Adipose tissue (tissue), 3 donors: ENCODE measurements around the gene DAP. TPM values are rescaled to one million over a fixed set of nuclear protein-coding genes. Genes with fewer than 3 reads are reported as not detected.
"Not testable (repeated sequence)": the region's sequence is repeated elsewhere in the genome, so short reads cannot be mapped to it uniquely, and the experiment has no call there.

Experiments
- H3K27ac ChIP-seq: one replicate; pipeline ENCODE4 v1.5.1; 2013; ENCODE audit warnings: low read depth, low read length
- WGBS, 3 donors: extraction: QIAGEN DNeasy Blood & Tissue Kit; methylation state at CpG; one replicate each; pipeline ENCODE4 v1.1.7; 2013; 5-methylcytosine and 5-hydroxymethylcytosine counted together
- polyA plus RNA-seq, 3 donors: library from polyadenylated mRNA; stranded (reverse); fragments of 200-250 nt; gene quantifications; one replicate each; pipeline ENCODE4 v1.2.3, GENCODE V29; 2013
- donor health status: healthy with polysubstance abuse.
- donor health status: Bipolar disorder and iron deficiency.
- donor health status: healthy.

The DAP gene
- polyA plus RNA-seq, 3 donors, result 46.9 to 132 (median 102) TPM

GRCh38 chr5:10653043-10653442 lies 108.0 kb downstream of the DAP start:
- no peak overlapping the region for H3K27ac ChIP-seq
- WGBS, 3 donors, result 22 to 41% (median 38%) methylated on average over 4 of the region's 4 CpGs

DNA sequence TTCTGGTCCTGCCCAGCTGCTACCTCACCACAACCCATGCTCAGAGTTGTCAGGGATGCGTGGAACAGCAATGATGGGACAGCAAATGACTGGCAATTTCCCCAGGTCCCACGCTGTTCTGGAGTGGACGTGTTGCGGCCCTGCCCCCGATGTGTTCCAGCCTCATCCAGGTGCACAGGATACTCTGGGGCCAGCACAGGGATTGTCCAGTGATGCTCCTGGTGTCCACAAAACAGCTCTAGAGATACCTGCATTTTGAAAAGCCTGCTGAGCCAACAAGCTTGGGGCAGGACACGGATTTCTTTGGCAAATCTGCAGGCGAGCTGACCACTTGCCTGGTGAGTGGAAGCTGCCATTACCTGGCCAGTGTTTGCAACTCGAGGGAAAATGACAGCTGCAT lies 108.4 kb downstream of the DAP start:
- WGBS, 3 donors, result 82 to 89% (median 82%) methylated on average over 8 of the region's 8 CpGs
- H3K27ac ChIP-seq, result no peak overlapping the region

DNA sequence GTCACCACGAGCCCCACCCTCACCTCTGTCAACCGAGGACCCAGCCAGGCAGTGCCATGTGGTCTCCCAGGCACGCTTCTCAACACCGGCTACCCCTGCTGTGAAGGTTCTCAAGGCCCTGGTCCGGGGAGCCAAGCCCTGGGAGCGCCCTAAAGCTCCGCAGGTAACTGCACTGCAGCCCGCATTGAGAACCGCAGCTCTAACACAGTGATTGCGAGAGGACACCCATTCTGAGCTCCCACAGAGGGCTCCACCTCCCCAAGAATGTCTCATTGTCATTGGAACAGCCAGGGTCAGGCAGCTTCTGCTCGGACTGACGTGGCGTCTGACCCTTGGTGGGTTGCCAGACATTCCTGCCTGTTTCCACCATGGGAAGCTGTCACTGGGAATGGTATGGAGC lies 108.9 kb downstream of the DAP start:
- H3K27ac ChIP-seq, result no peak overlapping the region
- 81 to 93% (median 89%) methylated on average over 13 of the region's 13 CpGs for WGBS, 3 donors

DNA sequence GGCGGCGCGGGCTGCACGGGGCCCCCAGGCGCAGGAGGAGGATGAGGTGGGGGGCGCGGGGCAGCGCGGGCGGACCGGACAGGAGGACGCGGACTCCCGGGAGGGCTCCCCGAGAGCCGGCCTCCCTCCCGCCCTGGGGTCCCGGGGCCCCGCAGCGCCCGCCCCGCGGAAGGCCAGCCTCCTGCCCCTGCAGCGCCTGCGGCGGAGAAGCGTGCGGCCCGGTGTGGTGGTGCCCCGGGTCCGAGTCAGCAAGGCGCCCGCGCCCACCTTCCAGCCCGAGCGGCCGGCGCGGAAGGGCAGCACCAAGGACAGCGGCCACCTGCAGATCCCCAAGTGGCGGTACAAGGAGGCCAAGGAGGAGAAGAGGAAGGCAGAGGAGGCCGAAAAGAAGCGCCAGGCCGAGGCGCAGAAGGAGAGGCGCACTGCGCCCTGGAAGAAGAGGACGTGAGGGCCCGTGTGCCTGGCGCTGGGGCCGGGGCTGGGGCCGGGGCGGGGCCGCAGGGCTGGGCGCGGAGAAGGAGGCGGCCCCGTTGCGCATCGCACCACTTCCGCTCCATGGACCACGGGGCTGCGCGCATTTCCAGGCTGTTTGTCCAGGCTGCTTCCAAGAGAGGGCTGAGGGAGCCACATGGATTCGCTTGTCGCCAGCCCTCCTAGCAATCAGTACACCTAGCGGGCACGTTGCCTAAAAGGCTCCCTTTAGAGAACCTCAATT lies 111.2 kb downstream of the DAP start:
- no peak overlapping the region for H3K27ac ChIP-seq
- 27 to 72% (median 61%) methylated on average over 44 to 68 of the region's 68 CpGs for WGBS, 3 donors

- 34 to 79% (median 72%) methylated on average over 60 of the region's 60 CpGs for WGBS, 3 donors
- no peak overlapping the region for H3K27ac ChIP-seq
Measured at GRCh38 chr5:10648806-10649665, 112.0 kb downstream of the DAP start.

DNA sequence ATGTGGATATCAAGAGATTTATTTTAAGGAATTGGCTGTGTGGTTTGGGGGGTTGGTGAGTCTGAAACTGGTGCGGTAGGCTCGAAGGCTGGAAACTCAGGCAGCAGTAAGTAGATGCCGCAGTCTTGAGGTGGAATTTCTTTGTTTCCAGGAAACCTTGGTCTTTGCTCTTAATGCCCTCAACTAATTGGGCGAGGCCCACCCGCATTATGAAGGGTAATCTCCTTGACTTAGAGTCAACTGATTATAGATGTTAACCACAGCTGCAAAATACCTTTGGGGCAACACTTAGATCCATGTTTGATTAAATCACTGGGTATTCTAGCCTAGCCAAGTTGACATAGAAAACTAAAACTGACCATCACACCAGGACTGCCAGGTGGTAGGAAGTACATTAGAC lies 113.4 kb downstream of the DAP start:
- no peak overlapping the region for H3K27ac ChIP-seq
- WGBS, 3 donors, result 94 to 98% (median 95%) methylated on average over 5 of the region's 5 CpGs

- no peak overlapping the region for H3K27ac ChIP-seq
- WGBS, 3 donors, result 72 to 82% (median 81%) methylated on average over 6 of the region's 6 CpGs
Measured at GRCh38 chr5:10645671-10646070, 115.4 kb downstream of the DAP start.

DNA sequence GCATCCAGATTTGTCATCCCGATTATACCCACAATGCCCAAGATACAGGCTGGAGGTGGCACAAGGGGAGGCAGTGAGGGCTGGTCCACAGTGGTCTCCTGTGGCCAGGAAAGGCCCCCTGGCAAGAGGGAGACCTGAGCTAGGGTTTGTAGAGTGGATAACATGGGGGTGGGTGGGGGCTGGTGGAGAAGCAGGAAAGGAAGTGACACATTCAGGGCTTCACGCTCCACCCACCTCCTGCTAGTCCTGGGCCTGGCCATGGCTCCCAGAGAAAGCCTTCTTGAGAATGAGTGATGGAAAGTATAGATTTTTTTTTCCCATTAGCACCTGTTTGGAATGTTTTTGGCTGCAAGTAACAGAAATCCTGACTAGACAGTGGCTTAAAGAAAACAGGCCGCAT lies 115.9 kb downstream of the DAP start:
- no peak overlapping the region for H3K27ac ChIP-seq
- WGBS, 3 donors, result 90 to 93% (median 91%) methylated on average over 3 of the region's 3 CpGs

DNA sequence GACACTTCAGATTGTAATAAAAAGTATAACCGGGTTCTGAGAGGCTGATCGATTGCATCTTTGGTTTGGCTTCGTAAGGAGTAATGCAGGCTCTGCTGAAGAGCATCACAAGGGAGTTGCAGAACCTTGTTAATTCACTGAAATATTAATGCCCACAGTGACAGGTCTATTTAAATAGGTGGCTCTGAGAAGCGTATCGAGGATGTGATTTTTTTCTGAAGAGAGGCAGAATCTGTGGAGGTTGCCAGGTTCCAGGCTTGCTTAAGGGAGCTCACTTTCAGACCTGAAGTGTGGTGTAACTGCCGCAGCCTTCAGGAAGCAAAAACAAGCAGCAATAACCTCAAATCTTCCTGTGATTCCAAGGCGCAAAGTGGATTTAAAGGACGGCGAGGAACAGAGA lies 116.8 kb downstream of the DAP start:
- WGBS, 3 donors, result 47 to 67% (median 56%) methylated on average over 9 of the region's 9 CpGs
- no peak overlapping the region for H3K27ac ChIP-seq

DNA sequence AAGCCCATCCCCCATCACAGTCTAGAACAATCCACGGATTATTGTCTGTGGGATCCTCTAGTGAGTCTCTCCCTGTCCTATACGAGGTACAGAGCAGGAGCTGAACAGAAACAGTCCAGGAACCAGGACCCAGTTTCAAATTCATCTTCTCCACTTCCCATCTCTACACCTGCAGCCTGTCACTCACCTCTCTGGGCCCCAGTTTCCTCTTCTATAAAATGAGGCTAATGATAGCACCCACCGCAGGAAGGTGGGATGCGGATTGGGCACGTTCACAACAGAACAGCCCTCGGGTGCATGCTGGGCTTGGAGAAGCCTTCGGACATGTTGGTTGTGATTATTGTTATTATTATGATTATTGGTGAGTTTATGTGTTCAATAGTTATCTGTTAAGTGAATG lies 118.7 kb downstream of the DAP start:
- H3K27ac ChIP-seq, result no peak overlapping the region
- 65 to 80% (median 67%) methylated on average over 7 of the region's 7 CpGs for WGBS, 3 donors

GRCh38 chr5:10639846-10640368 lies 121.1 kb downstream of the DAP start:
- WGBS, 3 donors, result 92 to 94% (median 94%) methylated on average over 13 to 36 of the region's 48 CpGs

GRCh38 chr5:10638723-10639122 lies 122.3 kb downstream of the DAP start:
- WGBS, 3 donors, result 67 to 94% (median 93%) methylated on average over 14 to 38 of the region's 48 CpGs
- H3K27ac ChIP-seq, result not testable (repeated sequence)

More at GRCh38 chr5:10639846-10640368, 121.1 kb downstream of the DAP start:
- H3K27ac ChIP-seq, result no peak overlapping the region

DNA sequence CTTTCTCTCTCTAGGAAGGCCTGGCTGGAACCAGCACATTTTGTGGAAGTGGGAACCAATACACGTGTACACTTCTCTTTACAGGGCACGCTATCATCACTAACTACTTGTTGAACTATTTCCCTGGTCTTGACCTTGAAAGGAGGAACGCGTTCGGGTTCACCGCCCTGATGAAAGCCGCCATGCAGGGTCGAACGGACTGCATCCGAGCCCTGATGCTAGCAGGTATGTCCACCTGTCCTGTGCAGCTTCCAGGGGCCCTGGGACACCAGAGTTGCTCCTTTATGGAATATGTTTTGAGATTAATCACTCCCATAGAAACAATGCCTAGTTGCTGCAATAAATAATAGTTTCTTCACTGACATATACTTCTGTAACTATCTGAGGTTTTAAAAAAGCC lies 123.1 kb downstream of the DAP start:
- 33 to 72% (median 67%) methylated on average over 10 of the region's 10 CpGs for WGBS, 3 donors
- H3K27ac ChIP-seq, result no peak overlapping the region

DNA sequence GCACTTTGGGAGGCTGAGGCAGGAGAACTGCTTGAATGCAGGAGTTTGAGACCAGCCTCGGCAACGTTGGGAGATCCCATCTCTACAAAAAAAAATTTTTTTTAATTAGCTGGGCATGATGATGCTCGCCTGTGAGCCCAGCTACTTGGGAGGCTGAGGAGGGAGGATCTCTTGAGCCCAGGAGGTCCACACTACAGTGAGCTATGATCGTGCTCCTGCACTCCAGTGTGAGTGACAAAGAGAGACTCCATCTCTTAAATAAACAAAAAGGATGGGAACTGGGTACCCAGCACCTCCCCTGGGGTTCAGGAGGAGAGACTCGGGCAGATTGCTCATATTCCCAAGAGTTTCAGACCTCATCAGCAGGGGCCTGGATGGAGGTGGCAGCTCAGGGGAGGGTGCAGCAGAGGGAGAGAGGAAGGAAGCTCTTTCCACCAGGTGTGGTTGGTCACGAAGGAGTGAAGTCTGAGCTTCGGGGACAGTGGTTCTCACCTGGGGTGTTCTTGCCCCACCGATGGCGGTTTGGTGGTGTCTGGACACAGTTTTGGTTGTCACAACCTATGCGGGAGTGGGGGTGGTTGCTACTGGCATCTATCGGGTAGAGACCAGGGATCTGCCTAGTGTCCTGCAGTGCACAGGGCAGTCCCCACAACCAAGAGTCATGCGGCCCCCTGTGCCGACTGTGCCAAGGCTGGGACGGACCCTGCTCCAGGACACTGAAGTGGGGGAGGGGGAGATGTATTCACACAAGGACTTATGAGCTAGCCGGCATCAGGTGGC lies 124.5 kb downstream of the DAP start:
- 61 to 80% (median 73%) methylated on average over 15 of the region's 15 CpGs for WGBS, 3 donors
- no peak overlapping the region for H3K27ac ChIP-seq

GRCh38 chr5:10635867-10636350 lies 125.1 kb downstream of the DAP start:
- WGBS, 3 donors, result 62 to 74% (median 65%) methylated on average over 11 of the region's 11 CpGs

GRCh38 chr5:10635257-10635866 lies 125.7 kb downstream of the DAP start:
- no peak overlapping the region for H3K27ac ChIP-seq
- WGBS, 3 donors, result 42 to 61% (median 46%) methylated on average over 10 of the region's 10 CpGs

More at GRCh38 chr5:10635867-10636350, 125.1 kb downstream of the DAP start:
- no peak overlapping the region for H3K27ac ChIP-seq

GRCh38 chr5:10634562-10634961 lies 126.5 kb downstream of the DAP start:
- 91 to 98% (median 93%) methylated on average over 2 of the region's 2 CpGs for WGBS, 3 donors
- H3K27ac ChIP-seq, result no peak overlapping the region

DNA sequence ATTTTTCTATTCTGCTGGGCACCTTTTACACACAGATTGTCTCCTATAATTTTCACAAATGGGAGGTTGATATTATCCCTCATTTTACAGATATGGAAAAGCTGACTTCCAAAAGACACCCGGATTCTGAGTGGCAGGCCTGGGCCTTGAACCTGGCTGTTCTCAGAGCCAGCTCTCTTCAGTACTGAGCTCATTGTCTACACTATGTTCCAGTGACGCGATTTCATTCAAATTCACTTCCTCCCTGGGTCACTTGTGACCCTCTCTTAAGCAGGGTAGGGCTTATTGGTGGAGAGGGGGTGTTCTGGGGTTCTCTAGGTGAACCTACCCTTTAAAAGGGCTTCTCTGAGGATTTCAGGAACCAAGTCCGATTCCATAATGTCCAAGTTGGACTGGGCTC lies 127.0 kb downstream of the DAP start:
- no peak overlapping the region for H3K27ac ChIP-seq
- WGBS, 3 donors, result 52 to 83% (median 65%) methylated on average over 4 of the region's 4 CpGs
